SK-N-MC (cell line): ENCODE data around the gene HOXA4.

Source experiments
- EZH2 ChIP-seq: fragments of 200-600 bp; sonication (generic); IDR thresholded peaks from one replicate; pipeline ENCODE4 v1.6.1; 2017; ENCODE audit warnings: antibody characterized with exemption
- POLR2AphosphoS5 ChIP-seq: IDR thresholded peaks from 2 replicates; pipeline ENCODE4 v1.6.1; 2012; ENCODE audit warnings: mild to moderate bottlenecking, low read depth, low read length, borderline replicate concordance

DNA sequence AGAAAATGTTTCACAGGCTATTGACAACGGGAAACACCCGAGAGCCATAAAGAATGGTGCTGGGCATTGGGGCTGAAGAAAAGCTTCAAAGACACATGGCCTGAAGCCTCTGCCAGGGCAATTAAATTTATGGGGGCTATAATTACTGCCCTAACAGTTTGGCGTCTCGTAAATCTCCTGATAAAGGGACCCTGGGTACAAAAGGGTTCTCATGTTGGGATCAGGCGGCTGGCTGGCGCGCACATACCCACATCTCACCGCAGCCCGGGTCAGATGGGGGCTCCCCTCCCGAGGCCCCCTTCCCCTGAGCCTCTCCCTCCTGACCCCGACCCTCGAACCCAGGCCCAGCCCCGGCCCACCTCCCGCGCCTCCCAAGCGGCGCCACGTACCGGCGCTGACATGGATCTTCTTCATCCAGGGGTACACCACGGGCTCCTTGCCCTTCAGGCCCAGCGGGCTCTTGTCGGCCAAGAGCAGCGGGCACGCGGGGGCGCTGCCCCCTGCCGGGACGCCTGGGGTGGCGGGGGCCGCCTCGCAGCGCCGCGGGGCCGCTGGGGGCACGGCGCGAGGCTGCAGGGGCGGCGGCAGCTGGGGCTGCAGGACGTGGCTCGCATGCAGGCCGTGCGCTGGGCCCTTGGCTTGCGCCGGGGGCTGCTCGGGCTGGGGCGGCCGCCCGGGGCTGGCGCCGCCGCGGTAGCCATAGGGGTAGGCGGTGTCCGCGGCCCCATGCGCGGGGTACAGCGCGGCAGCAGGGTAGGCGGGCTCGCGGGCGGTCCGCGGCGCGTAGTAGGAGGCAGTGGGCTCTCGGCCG lies 623 bp downstream of the HOXA4 start:
- no peak for TF ChIP-seq EZH2
- no peak for TF ChIP-seq POLR2AphosphoS5
